Measurements from ENCODE around the gene ELOB.

ELOB gene

DNA sequence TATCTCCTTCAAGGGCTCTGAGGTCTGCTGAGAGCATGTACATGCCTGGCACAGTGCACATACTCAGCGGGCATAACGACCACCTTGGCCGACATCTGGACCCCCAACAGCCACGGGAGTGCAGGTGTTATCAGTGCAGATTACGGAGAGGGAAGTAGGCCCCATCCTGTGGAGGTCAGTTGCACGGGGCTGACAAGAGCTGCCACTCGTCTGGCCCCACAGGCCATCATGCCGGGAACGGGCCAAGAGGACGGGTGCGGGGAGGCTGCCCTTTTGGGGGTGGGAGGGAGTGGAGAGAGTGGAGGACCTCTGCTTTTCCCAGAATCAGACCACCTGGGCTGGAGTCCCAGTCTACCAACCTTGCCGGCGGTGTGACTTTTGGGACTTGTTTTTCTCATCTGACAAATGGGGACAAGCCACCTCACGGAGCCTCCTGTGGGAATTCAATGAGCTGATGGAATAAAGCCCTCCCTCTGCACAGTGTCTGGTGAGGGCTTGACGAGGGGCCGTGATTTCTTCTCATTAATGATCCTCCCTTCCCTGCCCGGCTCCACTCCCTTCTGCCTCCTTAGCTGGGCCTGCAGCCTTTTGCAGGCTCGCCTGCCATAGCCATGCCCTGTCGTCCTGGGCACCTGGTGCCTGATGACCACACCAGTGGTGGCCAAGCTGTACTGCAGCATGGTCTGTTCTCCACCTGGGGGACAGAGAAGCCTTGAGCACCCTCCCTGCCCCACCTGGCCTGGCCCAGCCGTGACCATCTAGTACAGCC, 5.7 kb upstream of the ELOB start:
- no peak for DNase-seq

DNA sequence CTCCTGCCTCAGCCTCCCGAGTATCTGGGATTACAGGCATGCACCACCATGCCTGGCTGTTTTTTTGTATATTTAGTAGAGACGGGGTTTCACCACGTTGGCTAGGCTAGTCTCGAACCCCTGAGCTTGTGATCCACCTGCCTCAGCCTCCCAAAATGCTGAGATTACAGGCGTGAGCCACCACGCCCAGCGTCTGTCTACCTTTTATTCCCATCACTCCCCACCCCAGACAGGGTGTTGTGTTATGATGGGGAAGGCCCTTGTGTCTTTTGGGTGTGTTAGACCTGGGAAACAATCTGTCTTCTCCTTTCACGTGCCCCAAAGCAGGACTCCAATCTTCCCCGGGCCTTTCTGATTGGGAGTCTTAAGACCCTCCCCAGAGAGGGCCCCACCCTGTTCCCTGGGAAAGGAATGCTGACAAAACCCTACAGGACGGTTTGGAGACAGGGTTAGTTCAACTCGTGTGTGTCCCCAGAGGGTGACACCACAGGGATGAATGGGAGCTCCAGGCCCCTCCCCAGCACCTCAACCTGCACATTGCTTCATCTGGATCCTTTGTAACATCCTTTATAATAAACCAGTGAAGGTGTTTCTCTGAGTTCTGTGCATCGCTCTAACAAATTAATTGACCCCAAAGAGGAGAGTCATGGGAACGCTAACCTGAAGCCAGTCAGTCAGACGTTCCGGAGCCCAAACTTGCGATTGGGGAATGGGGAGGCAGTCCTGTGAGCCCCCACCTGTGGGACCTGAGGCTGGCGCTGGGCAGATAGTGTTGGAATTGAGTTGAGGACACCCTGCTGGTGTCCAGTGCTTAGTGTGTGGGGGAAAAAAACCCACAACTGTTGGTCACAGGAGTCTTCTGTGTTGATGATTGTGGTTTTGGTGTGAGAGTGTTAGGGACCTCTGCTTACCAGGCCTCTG, 3.2 kb upstream of the ELOB start:
- DNase-seq, result no peak

DNA sequence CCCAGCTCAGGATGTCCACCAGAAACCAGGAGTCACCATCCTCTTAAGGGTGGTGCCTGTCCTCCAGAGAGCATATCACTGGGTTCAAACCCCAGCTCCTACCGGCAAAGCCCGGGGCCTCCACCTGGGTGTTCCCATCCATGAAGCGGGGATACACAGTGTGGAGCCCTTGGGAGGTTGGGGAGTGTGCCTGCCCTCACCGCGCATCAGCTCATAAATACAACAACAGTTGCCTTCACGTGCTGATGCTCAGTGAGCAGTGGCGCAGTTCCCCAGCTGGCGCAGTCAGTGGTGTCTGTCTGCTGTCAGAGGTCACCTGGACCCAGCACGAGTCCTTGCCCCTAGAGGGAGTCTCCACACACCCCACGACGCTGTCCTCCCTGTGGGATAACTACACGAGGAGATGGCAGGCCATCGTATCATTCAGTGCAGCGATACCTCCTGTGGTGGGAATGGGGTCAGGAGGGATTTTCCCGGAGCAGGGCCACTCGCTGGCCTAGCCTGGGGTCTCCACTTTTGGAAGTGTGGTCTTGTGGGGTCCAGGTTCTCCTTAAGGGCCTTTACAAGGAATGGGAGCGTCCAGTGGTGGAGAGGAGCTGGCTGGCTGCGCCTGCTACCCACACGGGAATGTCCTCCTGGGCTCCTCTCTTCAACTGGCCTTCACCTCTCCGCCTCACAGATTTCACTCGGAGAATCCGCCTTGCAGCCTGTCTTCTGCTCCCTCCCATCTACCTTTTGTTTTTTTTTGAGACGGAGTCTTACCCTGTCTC, 2.3 kb upstream of the ELOB start:
- DNase-seq, result peak; percentile 22

DNA sequence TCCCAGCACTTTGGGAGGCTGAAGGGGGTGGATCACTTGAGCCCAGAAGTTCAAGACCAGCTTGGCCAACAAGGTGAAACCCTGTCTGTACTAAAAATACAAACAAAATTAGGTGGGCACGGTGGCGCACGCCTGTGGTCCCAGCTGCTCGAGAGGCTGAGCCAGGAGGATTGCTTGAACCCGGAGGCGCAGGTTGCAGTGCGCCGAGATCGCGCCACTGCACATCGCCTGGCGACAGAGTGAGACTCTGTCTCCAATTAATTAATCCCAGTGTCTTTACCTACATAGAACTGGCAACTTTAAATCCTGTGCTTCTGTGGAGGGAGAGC, 1.5 kb upstream of the ELOB start:
- no peak for DNase-seq

DNA sequence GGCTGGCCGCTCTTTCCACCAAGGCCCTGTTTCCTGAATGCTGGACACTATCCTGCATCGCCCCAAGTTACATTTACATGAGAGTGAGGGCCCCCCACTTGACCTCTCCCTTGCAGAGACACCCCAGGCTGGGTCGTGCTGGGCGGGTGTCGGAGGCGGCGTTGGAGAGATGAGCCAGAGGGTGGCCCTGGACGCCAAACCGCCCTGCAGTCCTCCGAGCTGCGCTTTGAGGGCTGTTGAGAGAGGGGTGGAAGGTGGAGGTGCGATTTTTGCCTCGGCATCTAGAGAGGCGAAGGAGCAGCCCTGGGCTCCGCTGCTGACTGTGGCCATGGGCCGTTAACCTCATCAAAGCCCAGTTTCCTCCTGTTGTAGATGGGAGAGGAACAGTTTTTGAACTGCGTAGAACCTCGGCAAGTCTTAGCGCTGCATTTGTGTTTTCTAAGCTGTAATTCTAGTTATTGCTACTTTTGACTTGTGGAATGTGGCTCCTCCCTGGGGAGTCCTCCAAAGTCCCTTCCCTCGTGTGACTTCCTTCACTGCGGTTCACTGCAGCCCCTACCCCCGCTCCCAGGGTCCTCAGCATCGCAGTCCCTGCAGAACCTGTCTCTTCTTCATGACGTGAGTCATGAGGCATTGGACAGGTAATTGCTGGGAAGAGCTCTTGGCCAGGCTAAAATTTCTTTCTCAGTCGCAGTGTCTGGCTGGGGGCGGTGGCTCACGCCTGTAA, 986 bp upstream of the ELOB start:
- no peak for DNase-seq

DNA sequence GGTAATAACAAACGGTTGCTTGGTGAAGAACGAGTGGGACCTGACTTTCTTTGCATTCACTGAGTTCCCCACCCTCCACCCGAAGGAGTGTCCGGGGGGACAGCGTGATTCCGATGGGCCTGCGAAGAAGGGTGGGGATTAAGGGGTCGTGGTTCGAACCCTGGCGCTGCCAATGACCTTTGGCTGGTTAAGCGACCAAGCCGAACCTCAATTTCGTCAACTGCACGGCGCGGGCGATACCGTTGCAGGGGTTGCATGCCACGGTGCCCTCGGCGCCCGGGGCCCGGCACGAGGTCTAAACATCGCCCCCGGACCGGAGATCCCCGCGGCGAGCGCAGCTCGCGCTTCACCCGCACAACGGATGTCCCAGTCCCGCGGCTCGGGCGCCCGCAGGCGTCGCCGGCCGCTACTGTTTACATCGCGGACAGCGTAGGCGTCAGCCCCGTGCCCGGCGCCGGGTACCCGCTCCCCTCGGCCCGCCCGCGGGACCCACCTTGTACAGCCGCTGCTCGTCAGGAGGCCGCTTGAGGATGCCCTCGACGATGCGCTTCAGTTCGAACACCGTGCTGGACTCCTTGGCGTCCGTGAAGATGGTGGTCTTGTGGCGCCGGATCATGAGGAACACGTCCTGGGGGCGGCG, 460 bp downstream of the ELOB start:
- DNase-seq, result peak; percentile 57

DNA sequence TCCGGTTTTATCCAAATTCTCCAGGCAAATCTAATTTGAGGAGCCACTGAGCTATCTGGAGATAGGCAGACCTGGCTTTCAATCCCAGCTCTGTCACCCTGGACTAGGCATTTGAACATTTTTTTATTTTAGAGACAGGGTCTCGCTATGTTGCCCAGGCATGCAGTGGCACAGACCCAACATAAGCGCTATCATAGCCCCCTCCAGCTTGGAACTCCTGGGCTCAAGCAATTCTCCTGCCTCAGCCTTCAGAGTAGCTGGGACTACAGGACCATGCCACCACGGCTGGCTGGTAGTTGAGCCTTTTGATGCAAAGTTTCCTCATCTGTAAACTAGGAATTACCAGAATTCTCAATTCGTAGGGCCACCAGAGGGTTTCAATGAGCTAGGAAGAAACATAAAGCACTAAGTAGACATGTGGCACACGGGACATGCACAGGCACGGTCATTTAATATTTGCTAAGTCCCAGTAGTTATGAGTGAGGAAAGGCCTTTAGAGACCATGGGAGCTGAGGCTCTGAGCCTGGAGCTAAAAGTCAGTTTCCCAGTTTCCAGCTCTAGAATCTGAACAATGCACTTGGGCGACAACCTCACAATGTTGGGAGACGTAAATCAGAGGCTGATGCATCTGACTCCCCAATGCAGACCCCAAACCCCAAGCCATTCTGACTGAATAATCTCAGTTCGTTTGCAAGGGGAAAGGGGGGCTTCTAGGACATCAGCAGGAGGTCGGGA, 1.1 kb downstream of the ELOB start:
- DNase-seq, result no peak

DNA sequence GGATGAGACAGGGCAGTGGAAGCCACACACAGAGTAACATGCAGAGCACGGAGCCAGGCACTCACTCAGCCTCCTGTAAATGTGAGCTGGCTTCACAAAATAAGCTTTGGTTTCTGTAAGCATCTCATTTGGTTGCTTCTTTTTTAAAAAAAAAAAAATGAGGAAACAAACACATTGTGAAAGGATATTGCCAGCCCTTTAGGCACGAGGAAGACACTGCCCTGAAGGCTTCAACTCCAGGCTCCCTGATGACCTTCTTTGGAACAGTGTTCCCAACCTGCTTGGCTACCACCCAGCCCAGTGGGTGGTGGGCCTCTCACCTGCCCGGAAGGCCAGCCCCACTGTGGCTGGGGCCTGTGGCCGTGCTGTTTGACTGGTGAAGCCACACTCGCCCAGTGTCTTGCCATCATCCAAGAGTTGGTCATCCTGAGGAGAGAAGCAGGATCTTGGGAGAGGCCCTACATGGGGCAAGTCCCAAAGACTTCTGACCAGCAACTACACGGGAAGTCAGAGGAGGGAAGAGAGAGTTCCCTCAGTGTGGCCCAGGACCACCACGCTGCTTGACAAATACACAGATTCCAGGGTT, 1.9 kb downstream of the ELOB start:
- DNase-seq, result no peak

DNA sequence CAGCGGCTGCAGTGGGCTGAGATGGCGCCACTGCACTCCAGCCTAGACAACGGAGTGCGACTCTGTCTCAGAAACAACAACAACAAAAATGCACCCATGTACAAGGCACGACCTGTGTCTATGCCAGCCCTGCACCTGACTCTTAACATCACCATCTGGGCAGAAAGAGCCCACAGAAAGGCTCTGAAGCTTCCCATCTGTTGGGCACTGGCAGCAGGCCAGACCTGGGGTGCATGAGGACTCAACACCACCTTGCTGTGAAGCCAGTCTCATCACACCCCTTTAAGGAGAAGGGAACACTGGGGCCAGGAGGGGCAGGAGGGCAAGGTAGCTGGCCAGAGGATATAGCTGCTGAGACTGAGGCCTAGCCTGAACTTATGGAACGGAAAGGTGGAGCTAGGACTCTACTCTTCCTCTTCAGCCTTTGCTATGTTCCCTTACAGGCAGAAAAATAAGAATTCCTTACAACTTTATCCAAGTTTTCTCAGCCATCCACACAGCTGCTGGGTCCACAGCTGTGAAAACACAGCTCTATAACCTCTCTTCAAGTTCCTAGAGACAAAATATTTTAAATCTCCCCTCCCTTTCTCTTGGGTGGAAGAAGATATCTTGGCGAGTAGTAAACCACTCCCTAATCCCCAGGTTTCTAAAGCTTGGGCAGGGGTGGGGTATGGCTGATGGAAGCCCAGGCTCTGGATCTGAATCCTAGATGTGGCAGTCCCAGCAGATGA, 2.8 kb downstream of the ELOB start:
- no peak for DNase-seq

DNA sequence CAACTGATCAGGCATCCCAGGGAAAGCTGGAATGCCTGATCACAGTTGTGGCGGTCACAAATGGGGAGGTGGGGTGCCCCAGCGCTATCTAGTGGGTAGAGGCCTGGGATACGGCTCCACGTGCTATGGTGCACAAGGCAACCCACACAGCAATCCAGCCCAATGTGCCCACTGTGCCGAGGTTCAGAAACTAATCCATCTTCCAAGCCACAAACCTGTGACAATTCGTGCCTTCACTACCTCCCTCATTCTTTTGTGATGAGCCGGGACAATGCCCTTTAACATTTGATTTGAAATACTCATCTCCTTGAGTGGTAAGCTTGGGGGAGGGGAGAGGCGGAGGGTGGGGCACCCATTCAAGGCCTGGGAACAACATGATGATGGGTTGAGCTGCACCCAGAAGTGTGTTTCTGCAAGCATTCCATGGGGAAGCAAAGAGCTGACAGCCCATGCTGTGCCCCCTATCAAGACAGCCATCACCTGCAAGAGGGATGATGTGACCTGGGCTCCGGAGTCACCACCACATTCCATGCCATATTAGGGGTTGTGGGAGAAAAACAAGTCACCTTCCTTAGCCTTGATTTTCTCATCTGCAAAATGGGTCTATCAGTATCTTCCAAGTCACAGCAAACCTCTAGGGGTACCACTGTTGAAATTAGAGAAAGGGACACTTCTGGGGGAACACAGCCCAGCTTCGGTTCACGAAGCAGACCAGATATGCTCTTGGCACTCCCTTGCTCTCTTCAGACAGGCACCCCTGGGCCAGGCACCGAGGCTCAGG, 3.7 kb downstream of the ELOB start:
- DNase-seq, result no peak

DNA sequence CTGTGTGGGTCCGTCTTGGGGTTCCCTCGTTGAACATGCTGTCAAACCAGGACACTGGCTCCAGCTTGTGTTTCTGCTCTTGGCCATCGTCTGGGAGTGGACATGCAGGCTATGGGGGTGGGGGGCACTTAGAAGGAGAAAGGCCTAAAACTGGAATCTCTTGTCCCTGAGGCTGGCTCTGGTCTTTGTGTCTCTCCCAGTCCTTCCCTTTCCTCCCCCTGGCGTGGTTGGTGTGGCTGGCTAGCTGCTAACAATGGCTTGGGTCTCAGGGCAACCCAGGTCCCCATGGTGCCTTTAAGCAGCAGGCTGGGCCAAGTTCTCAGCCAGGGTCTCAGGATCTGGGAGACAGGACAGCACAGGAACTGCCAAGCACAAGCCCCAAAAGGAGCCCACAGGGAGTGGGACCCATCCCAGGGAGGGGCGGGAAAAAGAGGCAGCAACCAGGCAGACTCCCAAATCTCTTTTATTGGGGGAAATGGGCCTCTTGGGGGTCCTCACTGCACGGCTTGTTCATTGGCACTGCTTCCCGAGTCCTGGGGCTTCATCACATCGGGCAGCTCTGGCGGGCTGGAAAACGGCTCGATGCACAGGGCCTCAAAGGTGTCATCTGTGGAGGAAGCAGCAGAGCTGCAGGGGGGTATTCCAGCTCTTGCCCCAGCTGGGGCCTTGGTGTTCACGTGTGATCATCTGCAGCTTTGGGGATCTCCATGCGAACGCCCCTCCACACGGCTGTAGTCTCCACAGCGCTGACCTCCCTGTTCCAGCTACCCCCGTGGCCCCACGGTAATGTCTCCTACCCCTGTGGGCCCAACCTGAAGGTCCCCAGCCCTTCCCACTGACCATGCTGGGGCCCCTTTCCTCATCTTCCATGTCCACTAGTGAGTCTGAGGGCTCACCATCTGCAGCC, 5.3 kb downstream of the ELOB start:
- no peak for DNase-seq

DNA sequence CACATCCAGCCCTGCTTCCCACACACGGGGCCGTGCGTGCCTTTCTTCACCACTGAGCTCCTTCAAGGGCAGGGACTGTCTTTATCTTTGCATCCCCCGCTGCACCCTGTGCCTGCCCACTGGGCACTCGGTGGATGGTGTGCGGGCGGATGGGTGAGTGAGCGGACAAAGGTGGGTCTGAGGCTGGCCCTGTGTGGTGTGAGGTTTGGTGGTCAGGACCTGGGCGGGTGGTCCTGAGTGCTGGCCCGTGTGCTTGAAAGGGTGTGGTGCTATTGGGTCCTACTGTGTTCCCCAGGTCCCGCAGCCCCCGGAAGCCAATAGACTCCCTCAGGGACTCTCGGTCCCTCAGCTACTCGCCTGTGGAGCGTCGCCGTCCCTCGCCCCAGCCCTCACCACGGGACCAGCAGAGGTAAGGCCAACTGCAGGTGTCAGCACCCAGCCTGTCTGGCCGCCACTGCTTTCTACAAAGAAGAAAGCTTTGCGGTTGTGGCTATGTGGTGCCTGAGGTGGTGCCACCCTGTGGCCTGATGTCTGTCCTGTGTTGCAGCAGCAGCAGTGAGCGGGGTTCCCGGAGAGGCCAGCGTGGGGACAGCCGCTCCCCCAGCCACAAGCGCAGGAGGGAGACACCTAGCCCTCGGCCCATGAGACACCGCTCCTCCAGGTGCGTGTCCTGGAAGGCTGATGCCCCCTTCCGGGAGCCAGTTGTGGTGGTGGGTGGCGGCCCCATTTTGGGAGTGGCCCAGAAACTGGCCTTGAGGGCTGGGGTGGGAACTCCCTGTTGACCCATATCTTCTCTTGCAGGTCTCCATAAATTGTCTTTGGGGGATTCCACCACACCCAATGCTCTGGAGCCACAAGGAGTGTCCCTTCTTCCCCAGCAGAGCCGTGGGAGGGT, 6.8 kb downstream of the ELOB start:
- DNase-seq, result no peak

DNA sequence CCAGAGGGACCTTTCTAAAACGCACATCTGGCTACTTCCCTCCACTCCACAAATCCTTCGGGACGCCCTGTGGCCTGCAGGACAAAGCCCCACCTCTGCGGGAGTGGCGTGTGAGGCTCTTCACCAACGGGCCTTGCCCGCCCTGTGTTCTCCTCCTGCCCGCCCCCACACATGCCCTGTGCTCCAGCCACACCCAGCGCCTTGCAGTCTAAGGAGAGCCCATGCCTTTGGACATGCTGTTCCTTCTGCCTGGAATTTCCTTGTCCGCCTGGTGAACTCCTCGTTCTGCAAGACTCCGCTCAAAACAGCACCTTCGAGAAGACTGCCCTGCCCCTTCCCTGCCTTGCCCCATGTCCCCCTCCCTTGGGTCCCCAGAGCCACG, 7.4 kb downstream of the ELOB start:
- DNase-seq, result no peak

DNA sequence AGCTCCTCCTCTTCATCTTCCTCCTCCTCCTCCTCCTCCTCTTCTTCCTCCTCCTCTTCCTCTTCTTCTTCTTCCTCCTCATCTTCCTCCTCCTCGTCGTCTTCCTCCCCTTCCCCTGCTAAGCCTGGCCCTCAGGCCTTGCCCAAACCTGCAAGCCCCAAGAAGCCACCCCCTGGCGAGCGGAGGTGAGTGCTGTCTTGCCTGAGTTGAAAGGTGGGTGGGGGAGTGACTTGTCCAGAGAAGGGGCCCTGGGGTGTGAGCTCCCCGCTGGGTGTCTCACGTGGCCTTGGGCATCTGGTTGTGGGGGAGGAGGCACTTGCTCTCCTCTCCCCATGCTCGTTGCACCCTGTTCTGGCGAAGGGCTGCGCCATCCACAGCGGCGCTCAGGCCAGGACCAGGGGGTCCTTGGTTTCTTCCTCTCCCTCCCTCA, 8.0 kb downstream of the ELOB start:
- DNase-seq, result no peak

DNA sequence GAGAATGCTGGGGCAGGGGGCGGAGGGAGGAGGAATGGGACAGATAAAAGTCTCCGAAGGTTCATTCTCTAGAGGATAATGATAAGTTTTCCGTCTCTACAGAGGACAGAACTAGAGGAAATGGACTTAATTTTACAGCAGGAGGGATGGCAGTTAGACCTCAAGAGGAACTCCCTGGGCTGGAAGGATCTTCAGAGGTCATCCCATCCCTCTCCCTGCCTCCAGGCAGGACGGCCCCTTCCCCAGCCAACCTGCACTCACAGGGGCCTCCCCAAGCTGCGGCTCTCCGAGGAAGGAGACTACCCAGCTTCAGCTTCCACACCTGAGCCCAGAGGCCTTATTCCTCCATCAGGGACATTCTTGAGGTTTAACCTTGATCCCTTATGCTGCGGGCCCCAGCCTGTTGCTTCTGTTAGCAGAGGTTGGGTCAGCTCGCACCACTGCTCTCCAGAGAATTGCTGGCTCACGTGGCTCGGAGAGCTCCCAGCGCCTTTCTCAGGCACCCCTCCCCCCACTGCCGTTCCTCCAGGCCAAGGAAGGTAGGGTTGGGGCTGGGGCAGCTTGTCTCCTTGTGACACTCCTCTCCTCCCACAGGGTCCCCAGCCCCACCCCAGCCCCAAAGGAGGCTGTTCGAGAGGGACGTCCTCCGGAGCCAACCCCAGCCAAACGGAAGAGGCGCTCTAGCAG, 8.5 kb downstream of the ELOB start:
- DNase-seq, result no peak

DNA sequence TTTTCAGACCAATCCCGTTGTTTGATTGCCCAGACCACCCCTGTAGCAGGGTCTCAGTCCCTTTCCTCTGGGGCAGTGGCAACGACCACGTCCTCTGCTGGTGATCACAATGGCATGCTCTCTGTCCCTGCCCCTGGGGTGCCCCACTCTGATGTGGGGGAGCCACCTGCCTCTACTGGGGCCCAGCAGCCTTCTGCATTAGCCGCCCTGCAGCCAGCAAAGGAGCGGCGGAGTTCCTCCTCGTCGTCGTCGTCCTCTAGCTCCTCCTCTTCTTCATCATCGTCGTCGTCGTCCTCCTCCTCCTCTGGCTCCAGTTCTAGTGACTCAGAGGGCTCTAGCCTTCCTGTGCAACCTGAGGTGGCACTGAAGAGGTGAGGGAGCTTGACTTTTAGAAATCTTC, 9.2 kb downstream of the ELOB start:
- no peak for DNase-seq

Measured in stimulated activated CD8-positive, alpha-beta memory T cell treated with anti-CD3 and anti-CD28 coated beads, Interleukin-4, amount 100 ng/mL, for 48 hours (primary cell).